ENCODE measurements around the gene OR10H3.

- no peak for TF ChIP-seq POLR2A (IDR thresholded peaks at IDR 0.05)
- TF ChIP-seq CTCF (IDR thresholded peaks at IDR 0.05): no peak
Measured at GRCh38 chr19:15721268-15721667, 16.5 kb upstream of the OR10H3 start.
